Skeletal muscle satellite cell (primary cell): ENCODE results near the gene ELOVL7.
"Not testable (repeated sequence)": the region's sequence is repeated elsewhere in the genome, so short reads cannot be mapped to it uniquely, and the experiment has no call there.

Experiments used
- H3K27me3 ChIP-seq: 2 replicates; pipeline ENCODE4 v1.7.0; 2013; ENCODE audit warnings: low read length; ENCODE audit not compliant: control insufficient read depth, insufficient read depth
- H3K36me3 ChIP-seq: 2 replicates; pipeline ENCODE4 v1.7.0; 2013; ENCODE audit warnings: mild to moderate bottlenecking, control low read depth, low read length; ENCODE audit not compliant: insufficient read depth
- H3K4me1 ChIP-seq: 2 replicates; pipeline ENCODE4 v1.7.0; 2013; ENCODE audit warnings: low read length; ENCODE audit not compliant: control insufficient read depth, insufficient read depth
- H3K4me2 ChIP-seq: 2 replicates; pipeline ENCODE4 v1.7.0; 2013; ENCODE audit warnings: mild to moderate bottlenecking, low read length
- H3K4me3 ChIP-seq: 2 replicates; pipeline ENCODE4 v1.7.0; 2013; ENCODE audit warnings: low read length
- H3K9ac ChIP-seq: 2 replicates; pipeline ENCODE4 v1.7.0; 2013; ENCODE audit warnings: mild to moderate bottlenecking, low read depth, low read length, moderate library complexity
- H3K9me3 ChIP-seq: replicated peaks from 2 replicates; pipeline ENCODE4 v1.7.0; 2013; ENCODE audit warnings: mild to moderate bottlenecking, control low read depth, low read length

ELOVL7 gene

DNA sequence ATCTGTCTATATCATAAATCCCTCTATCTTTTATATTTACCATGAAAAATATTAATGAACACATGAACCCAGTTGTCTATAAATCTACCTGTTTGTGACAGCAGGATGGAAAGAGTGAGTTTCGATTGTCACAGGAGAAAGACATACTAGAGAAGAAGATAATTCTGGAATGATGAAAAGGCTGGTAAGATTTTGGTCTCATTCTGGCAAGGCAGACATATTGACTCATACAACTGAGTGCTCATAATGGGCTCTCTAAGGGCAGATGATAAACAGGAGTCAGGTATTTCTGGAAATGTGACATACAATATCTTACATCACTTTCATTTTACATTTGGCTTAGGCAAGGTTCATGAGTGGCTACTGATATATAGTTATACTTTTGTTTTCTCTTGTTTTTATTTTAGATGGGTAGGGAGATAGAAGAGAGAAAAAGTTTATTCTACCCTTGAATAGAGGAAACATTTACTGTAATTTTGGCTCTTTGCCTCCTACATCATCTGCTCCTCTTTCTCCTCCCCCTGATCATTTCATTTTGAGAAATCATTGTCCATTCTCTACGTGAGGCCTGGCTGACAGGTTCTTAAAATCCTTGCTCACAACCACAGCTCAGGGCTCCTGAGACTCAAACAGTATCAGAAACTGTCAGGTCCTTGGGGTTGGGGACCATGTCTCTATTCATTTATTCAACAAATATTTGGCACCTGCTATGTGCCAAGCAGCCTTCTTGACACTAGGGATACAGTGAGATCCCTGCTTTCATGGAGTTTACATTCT, 14.4 kb downstream of the ELOVL7 start:
- H3K9me3 ChIP-seq, result no peaks in the 10 kb centered on the region
- H3K9ac ChIP-seq, result no peak overlapping the region

GRCh38 chr5:60827201-60827600, 16.9 kb downstream of the ELOVL7 start:
- Histone ChIP-seq H3K4me2 (no peak overlapping the region), H3K36me3 (no peaks in the 10 kb centered on the region), H3K4me3 (no peak overlapping the region), H3K27me3 (peaks cover 27% of the 10 kb centered on the region), H3K9ac (no peak overlapping the region), H3K4me1 (no peaks in the 10 kb centered on the region), H3K9me3 (no peaks in the 10 kb centered on the region)

More for the DNA sequence above, 14.4 kb downstream of the ELOVL7 start:
- no peak overlapping the region for H3K4me2 ChIP-seq
- H3K36me3 ChIP-seq, result no peaks in the 10 kb centered on the region
- no peaks in the 10 kb centered on the region for H3K4me1 ChIP-seq
- no peak overlapping the region for H3K4me3 ChIP-seq
- H3K27me3 ChIP-seq, result peaks cover 18% of the 10 kb centered on the region

DNA sequence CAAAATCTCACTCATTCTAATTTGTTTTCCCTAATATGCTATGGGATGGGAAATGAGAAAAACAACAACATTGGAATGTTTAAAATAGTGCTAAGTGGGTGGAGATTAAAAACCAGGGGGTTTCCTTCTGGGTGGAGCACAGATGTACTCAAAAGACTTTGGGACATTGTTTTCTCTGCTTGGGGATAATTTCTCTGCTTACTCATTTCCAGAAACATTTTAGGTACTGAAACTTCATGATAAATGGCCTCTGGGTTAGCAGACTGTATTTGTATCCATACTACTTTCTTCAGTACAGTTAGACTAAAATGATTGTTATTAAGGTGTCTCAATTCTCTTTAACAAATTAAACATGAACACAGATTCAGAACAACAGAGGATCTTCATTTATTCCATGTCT, 17.4 kb downstream of the ELOVL7 start:
- H3K9ac ChIP-seq, result no peak overlapping the region
- no peak overlapping the region for H3K4me3 ChIP-seq
- H3K9me3 ChIP-seq, result no peaks in the 10 kb centered on the region
- peaks cover 31% of the 10 kb centered on the region for H3K27me3 ChIP-seq
- H3K4me1 ChIP-seq, result no peaks in the 10 kb centered on the region
- no peaks in the 10 kb centered on the region for H3K36me3 ChIP-seq
- H3K4me2 ChIP-seq, result no peak overlapping the region

DNA sequence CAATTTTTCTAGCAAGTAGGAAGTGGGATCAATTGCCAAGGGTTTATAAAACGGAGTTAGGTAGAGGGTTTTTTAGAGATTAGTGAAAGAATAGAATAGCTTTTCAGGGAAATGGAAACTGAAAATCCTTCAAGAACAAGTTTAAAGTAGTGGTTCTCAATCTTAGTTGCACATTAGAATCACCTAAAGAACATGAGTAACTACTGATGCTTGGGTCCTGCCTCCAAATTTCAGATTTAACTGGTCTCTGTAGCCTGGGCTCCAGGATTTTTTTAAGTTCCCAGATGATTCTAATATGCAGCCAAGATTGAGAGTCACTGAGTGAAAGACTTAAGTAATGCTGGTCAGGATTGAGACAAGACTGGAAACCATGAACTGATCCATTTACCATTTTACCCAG, 20.5 kb downstream of the ELOVL7 start:
- Histone ChIP-seq H3K36me3 (no peaks in the 10 kb centered on the region), H3K4me2 (no peak overlapping the region), H3K9me3 (no peaks in the 10 kb centered on the region), H3K4me3 (no peak overlapping the region), H3K9ac (no peak overlapping the region), H3K27me3 (peaks cover 28% of the 10 kb centered on the region), H3K4me1 (no peaks in the 10 kb centered on the region)

DNA sequence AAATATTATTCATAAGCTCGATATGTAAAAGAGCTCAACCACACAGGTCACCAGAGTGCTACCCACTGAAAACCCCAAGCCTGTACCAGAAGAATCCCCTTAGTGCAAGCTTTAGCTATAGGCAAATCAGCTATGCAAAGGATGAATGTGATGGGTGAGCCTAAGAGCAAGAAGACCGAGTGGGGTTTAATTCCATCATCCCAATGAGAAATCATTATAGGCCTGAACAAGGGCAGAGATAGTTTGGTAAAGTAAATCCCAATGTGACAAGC, 21.8 kb downstream of the ELOVL7 start:
- H3K4me1 ChIP-seq, result no peaks in the 10 kb centered on the region
- H3K27me3 ChIP-seq, result peaks cover 23% of the 10 kb centered on the region
- no peak overlapping the region for H3K9ac ChIP-seq
- no peaks in the 10 kb centered on the region for H3K9me3 ChIP-seq
- no peaks in the 10 kb centered on the region for H3K36me3 ChIP-seq
- no peak overlapping the region for H3K4me2 ChIP-seq
- no peak overlapping the region for H3K4me3 ChIP-seq

GRCh38 chr5:60821488-60822284, 22.4 kb downstream of the ELOVL7 start:
- Histone ChIP-seq H3K27me3 (peaks cover 17% of the 10 kb centered on the region), H3K36me3 (no peaks in the 10 kb centered on the region), H3K9me3 (no peaks in the 10 kb centered on the region), H3K4me3 (no peak overlapping the region), H3K4me2 (no peak overlapping the region), H3K9ac (no peak overlapping the region), H3K4me1 (no peaks in the 10 kb centered on the region)

DNA sequence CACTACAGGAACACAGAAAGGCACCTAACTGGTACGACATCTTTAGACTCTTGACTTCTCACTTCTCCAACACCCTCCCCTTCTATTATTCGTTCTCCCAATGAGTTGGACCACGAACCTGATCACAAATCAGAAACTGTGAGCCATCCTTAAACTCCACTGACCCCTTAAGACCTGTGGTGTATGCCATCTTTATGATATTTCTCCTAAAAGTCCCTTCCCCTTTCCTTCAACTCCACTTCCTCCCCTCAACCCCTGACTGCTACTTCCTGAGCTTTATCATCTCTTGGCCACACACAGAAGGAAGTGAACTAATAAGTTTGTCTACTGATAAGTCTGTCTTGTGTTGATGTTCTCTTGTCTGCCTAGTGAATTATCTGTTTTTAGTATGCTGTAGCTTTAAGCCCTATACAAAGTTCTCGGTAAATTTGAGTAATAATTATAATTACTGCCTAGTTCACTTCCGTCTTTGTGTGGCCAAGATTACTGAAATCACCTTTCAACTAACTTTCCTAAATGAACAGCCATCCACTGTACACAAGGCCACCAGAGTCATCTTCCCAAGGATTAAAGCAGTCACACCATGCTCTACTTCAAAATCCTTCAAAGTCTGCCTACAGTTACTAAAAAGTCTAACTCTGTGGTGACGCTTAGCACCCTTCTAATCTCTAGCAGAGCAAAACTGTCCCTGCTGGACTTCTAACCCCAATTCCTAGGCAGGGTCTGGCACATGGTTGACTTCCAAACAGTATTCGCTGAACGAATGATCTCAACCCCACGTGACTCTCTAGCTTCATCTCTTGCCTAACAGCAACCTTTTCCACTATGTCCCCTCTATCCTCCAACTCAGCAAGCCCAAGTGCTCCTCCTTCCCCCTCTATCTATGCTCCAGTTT, 23.2 kb downstream of the ELOVL7 start:
- Histone ChIP-seq H3K4me3 (no peak overlapping the region), H3K27me3 (peaks cover 13% of the 10 kb centered on the region), H3K9me3 (no peaks in the 10 kb centered on the region), H3K4me2 (no peak overlapping the region), H3K36me3 (no peaks in the 10 kb centered on the region), H3K4me1 (no peaks in the 10 kb centered on the region), H3K9ac (no peak overlapping the region)

DNA sequence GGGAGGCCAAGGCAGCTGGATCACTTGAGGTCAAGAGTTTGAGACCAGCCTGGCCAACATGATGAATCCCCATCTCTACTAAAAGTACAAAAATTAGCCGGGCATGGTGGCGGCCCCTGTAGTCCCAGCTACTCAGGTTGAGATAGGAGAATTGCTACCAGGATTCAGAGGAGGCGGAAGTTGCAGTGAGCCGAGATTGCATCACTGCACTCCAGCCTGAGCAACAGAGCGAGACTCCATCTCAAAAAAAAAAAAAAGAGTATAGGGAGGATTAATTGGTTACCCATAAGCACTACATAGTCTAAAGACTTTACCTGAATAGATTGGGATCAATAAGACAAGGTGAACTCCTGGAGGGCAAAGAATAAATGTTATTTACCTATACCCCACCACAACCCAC, 27.9 kb downstream of the ELOVL7 start:
- H3K4me2 ChIP-seq, H3K4me1 ChIP-seq, H3K36me3 ChIP-seq, H3K4me3 ChIP-seq, H3K9ac ChIP-seq, H3K9me3 ChIP-seq: not testable (repeated sequence)
- peaks cover 16% of the 10 kb centered on the region for H3K27me3 ChIP-seq

DNA sequence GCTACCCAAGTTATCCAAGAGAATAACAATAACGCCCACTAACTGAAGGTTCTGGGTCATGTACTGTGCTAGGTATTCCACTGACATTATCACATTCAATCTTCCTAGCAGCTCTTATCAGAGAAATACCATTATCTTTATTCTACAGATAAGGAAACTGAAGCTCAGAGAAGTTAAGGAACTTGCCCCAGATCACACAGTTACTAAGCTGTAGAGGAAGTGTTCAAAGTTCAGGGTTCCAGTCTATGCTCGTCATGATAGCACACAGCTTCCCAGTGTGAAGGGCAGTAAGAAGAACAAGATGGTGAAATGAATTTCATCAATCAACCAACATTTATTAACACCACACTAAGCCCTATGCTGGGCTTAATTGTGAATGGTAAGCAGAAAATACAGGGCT, 29.6 kb downstream of the ELOVL7 start:
- no peak overlapping the region for H3K9ac ChIP-seq
- no peaks in the 10 kb centered on the region for H3K36me3 ChIP-seq

DNA sequence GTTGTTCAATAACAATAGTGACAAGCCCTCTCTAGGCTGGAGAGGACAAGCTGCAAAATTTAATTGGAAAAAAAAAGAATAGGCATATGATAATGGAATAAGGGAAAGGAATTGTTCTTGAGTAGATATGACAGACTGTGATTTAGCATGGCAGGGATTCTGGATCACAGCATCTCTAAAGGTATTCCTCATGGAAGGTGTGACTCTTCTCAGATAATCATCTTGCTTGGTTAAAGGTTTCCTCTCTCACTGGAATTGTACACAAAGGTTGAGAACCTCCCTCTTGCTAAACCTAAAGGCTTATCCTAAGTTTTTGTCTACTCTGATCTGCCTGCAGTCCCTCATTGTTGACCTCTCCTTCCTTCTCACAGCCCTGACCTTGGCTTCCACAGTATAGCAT, 31.6 kb downstream of the ELOVL7 start:
- Histone ChIP-seq H3K9me3 (no peaks in the 10 kb centered on the region), H3K4me1 (no peaks in the 10 kb centered on the region), H3K27me3 (peaks cover 25% of the 10 kb centered on the region), H3K4me3 (no peak overlapping the region), H3K36me3 (no peaks in the 10 kb centered on the region), H3K9ac (no peak overlapping the region), H3K4me2 (no peak overlapping the region)

More for the DNA sequence above, 29.6 kb downstream of the ELOVL7 start:
- Histone ChIP-seq H3K4me3 (no peak overlapping the region), H3K4me2 (no peak overlapping the region), H3K4me1 (no peaks in the 10 kb centered on the region), H3K9me3 (no peaks in the 10 kb centered on the region), H3K27me3 (peaks cover 22% of the 10 kb centered on the region)

- Histone ChIP-seq H3K36me3 (no peaks in the 10 kb centered on the region), H3K4me2 (no peak overlapping the region), H3K27me3 (peaks cover 25% of the 10 kb centered on the region), H3K9ac (no peak overlapping the region), H3K4me3 (no peak overlapping the region), H3K9me3 (no peaks in the 10 kb centered on the region), H3K4me1 (no peaks in the 10 kb centered on the region)
Observed at GRCh38 chr5:60811105-60811504, 33.0 kb downstream of the ELOVL7 start.
